Sigmoid colon (tissue), 7 donors: Measurements from ENCODE around the gene COMMD3. TPM values are rescaled to one million over a fixed set of nuclear protein-coding genes. Genes with fewer than 3 reads are reported as not detected.

Experiments
- DNase-seq: peaks from one replicate; pipeline ENCODE4 v3.0.0-alpha.2; 2019
- H3K27ac ChIP-seq, 4 donors: fragments of 200-600 bp; sonication (generic); one replicate each; pipeline ENCODE4 v1.5.1; 2016 to 2019; ENCODE audit warnings: mild to moderate bottlenecking in 1 of 4
- H3K27me3 ChIP-seq, 3 donors: fragments of 200-600 bp; sonication (generic); one replicate each; pipeline ENCODE4 v1.5.1; 2019; ENCODE audit warnings: mild to moderate bottlenecking in 1 of 3
- H3K36me3 ChIP-seq, 4 donors: fragments of 200-600 bp; sonication (generic); one replicate each; pipeline ENCODE4 v1.5.1; 2016 to 2019
- H3K4me1 ChIP-seq, 4 donors: fragments of 200-600 bp; sonication (generic); one replicate each; pipeline ENCODE4 v1.5.1; 2017 to 2019
- H3K4me3 ChIP-seq, 4 donors: fragments of 200-600 bp; sonication (generic); one replicate each; pipeline ENCODE4 v1.5.1; 2017 to 2019; ENCODE audit warnings: mild to moderate bottlenecking in 2 of 4, moderate library complexity in 1 of 4
- H3K9me3 ChIP-seq, 4 donors: fragments of 200-600 bp in 3 of 4; sonication (generic) in 3 of 4; one replicate each; pipeline versions ENCODE4 v1.5.1 to v1.6.1; 2013 to 2019
- EP300 ChIP-seq, 4 donors: sonication (generic); formaldehyde crosslinking; IDR thresholded peaks; one replicate each; pipeline ENCODE4 v1.6.1; 2017; ENCODE audit warnings: antibody characterized with exemption in 4 of 4
- POLR2A ChIP-seq, 2 donors: fragments of 450-650 bp; IDR thresholded peaks; one replicate each; pipeline ENCODE4 v1.6.1; 2016; ENCODE audit warnings: antibody characterized with exemption in 2 of 2, mild to moderate bottlenecking in 2 of 2, moderate library complexity in 2 of 2
- POLR2AphosphoS5 ChIP-seq, 4 donors: sonication (generic); formaldehyde crosslinking; IDR thresholded peaks; one replicate each; pipeline ENCODE4 v1.6.1; 2017; ENCODE audit warnings: antibody characterized with exemption in 4 of 4
- WGBS, 2 donors: extraction: QIAGEN DNeasy Blood & Tissue Kit; methylation state at CpG; one replicate each; pipeline ENCODE4 v1.1.7; 2013; 5-methylcytosine and 5-hydroxymethylcytosine counted together
- intact Hi-C: fragments of 100-400 bp; cut with DNase I; formaldehyde crosslinking; loops from one replicate; pipeline ENCODE4 v1.15.1; 2023
- polyA plus RNA-seq, 3 donors: library from polyadenylated mRNA; stranded (reverse); fragments of 200-250 nt; gene quantifications; one replicate each; pipeline ENCODE4 v1.2.3, GENCODE V29; 2013
- total RNA-seq, 4 donors: library from RNA; depleted of rRNA; stranded (reverse); fragments of >200 nt; gene quantifications; one replicate each; pipeline ENCODE4 v1.1.0, GENCODE V29; 2016
- TF ChIP-seq, protein P1 (sequence below), 4 experiments: fragments of 450-650 bp in 3 of 4; fragments of 200-600 bp in 1 of 4; IDR thresholded peaks; one replicate each; pipeline ENCODE4 v1.5.1; 2016 to 2019; ENCODE audit warnings: antibody characterized with exemption in 4 of 4, mild to moderate bottlenecking in 3 of 4, moderate library complexity in 2 of 4
- donor health status: healthy with polysubstance abuse.
- donor health status: Bipolar disorder and iron deficiency.
- donor health status: healthy.

COMMD3 gene
- total and polyA plus RNA-seq, 7 donors = 42.3 to 80.1 (median 57.8) TPM

DNA sequence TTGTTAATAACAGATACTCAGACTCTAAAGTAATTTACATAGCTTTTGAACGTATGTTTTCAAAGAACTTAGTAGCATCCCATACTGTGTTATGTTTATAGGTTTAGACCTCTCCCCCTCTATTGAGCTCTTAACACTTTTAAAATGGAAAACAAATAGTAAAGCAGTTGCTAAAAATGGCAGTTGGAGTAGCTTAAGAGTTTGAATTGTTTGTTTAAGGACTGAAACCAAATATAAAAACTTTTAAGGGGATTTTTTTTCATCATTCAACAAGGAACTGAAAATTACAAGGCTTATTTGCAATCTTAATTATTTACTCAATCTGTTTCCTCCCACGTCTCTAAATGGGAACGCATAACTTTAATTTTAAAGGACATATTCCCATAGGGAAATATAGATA is 27.5 kb downstream of the COMMD3 start:
- intact Hi-C loops = loop anchor here (5.0 to 10.0 kb wide), 6 partner anchors 211 to 816 kb away; partner anchors contain the start of genes DNAJC1, MSRB2, PIP4K2A and SKIDA1
- H3K27me3 ChIP-seq = peaks cover 50 to 84% (median 53%) of the 10 kb centered on the region in 3 donors
- 11 to 32% methylated on average over 3 of the region's 3 CpGs for whole genome bisulfite sequencing, 2 donors

DNA sequence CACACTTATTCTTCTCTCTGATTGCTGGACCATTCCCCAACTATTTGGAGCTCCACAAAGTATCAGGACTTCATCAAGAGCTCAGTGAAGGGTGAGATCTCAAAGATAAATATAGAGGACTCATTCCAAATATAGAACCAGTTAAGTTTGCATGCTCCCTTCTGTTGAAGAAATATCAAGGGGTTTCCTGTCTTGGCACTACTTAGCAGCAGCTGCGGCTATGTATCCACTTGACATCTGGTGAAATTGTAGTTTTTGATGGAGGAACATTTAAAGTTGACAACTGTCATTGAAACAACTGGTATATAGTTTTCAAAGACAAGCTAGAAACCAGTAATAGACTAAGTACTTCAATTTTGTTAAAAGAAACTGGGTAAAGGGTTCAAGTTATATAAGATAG is 28.1 kb downstream of the COMMD3 start:
- Histone ChIP-seq H3K4me1 (peaks cover 0 to 25% (median 18%) of the 10 kb centered on the region in 4 donors), H3K9me3 (no peaks in the 10 kb centered on the region), H3K4me3 (no peak overlapping the region), H3K27ac (no peak overlapping the region), H3K36me3 (no peaks in the 10 kb centered on the region), H3K27me3 (peaks cover 48 to 79% (median 49%) of the 10 kb centered on the region in 3 donors)
- TF ChIP-seq POLR2AphosphoS5 (IDR thresholded peaks at IDR 0.05) (no peak), POLR2A (IDR thresholded peaks at IDR 0.05) (no peak), EP300 (IDR thresholded peaks at IDR 0.05) (no peak)
- TF ChIP-seq, protein P1, sequence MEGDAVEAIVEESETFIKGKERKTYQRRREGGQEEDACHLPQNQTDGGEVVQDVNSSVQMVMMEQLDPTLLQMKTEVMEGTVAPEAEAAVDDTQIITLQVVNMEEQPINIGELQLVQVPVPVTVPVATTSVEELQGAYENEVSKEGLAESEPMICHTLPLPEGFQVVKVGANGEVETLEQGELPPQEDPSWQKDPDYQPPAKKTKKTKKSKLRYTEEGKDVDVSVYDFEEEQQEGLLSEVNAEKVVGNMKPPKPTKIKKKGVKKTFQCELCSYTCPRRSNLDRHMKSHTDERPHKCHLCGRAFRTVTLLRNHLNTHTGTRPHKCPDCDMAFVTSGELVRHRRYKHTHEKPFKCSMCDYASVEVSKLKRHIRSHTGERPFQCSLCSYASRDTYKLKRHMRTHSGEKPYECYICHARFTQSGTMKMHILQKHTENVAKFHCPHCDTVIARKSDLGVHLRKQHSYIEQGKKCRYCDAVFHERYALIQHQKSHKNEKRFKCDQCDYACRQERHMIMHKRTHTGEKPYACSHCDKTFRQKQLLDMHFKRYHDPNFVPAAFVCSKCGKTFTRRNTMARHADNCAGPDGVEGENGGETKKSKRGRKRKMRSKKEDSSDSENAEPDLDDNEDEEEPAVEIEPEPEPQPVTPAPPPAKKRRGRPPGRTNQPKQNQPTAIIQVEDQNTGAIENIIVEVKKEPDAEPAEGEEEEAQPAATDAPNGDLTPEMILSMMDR (IDR thresholded peaks at IDR 0.05) = no peak
- DNase-seq = no peak
- intact Hi-C loops = loop anchor here (5.0 to 10.0 kb wide), 6 partner anchors 211 to 817 kb away; partner anchors contain the start of genes DNAJC1, MSRB2, PIP4K2A and SKIDA1
- WGBS, 2 donors = 6 to 23% methylated on average over 1 of the region's 1 CpG

More for the DNA sequence above, 27.5 kb downstream of the COMMD3 start:
- Histone ChIP-seq H3K4me1 (peaks cover 0 to 25% (median 18%) of the 10 kb centered on the region in 4 donors), H3K36me3 (no peaks in the 10 kb centered on the region), H3K27ac (no peak overlapping the region), H3K4me3 (no peak overlapping the region), H3K9me3 (no peaks in the 10 kb centered on the region)
- DNase-seq = no peak
- TF ChIP-seq, protein P1 (IDR thresholded peaks at IDR 0.05) = no peak
- TF ChIP-seq EP300 (IDR thresholded peaks at IDR 0.05) (no peak), POLR2A (IDR thresholded peaks at IDR 0.05) (no peak), POLR2AphosphoS5 (IDR thresholded peaks at IDR 0.05) (peak in 2 of 4 donors; percentile 6)

DNA sequence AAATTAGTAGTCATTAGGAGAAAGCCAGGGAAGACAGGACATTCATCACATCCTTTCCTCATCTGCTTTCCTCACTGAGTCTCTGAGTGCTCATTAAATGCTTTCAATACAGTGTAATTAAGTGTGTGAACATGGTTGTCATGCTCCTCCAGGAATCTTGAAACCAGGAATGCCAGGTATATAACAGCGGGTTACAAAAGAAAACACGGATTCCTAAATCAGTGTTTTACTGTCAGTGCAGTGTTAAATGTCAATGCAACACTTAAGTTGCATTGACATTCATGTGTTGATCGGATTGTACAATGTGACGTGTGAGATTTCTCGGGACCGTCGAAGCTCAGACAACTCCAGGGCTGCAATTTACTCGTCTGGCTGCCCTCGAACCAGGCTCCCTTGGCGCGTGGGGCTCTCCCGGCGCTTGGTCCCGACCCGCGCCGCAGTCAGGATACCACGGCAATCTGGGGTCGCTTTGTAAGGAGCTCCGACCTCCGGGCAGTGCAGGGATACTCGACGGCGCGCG is 28.7 kb downstream of the COMMD3 start:
- intact Hi-C loops = loop anchor here (5.0 to 10.0 kb wide), 6 partner anchors 210 to 818 kb away; partner anchors contain the start of genes DNAJC1, MSRB2, PIP4K2A and SKIDA1

DNA sequence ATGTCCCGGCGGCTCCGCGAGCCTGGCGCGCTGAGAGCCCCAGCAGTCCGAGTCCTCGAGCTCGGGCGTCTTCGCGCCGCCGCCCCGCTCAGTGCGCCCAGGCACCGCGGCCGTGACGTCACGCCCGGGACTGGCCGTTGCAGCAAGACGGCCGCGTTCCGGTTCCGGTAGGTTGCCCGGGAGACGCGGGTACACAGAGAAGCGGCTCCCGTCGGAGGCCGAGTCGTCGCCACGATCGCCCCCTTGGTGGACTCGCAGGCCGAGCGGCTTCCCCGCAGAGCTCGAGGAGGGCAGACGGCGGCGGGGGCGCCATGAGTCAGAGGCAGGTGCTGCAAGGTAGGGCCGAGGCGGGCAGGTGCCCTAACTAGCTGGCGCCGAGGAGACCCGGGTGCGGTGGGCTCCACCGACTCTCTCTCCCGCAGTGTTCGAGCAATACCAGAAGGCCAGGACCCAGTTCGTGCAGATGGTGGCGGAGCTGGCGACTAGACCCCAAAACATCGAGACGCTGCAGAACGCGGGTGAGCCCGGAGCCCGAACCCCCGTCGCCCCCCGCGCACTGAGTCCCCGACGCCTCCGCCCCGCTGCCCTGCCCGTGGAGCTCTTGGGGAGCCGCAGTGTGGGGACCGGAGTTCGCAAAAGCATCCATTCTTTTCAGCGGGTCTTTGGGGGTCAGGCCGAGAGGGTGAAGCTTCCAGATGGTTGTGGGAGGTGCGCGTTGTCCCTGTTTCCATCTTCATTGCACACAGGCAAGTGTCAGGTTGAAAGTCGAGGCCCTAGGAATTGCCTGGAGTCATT is 29.3 kb downstream of the COMMD3 start, which contains the start of gene SPAG6:
Gene SPAG6, plus strand, starts transcription at position 196 of the 795 bp plus-strand sequence. Its CDS starts 116 bp downstream, at position 312.
- WGBS, 2 donors = 7 to 11% methylated on average over 83 of the region's 83 CpGs
- H3K4me3 ChIP-seq = peak within 1 kb of the TSS in 2 of 4 donors; percentile 18 to 27
- DNase-seq = peak; percentile 72
- H3K36me3 ChIP-seq = no peaks in the 10 kb centered on the region
- H3K4me1 ChIP-seq = peaks cover 0 to 18% (median 12%) of the 10 kb centered on the region in 4 donors
- H3K27ac ChIP-seq = no peak within 1 kb of the TSS
- no peaks in the 10 kb centered on the region for H3K9me3 ChIP-seq
- peaks cover 45 to 71% (median 46%) of the 10 kb centered on the region in 3 donors for H3K27me3 ChIP-seq
- TF ChIP-seq, protein P1 (IDR thresholded peaks at IDR 0.05) = no peak
- TF ChIP-seq EP300 (IDR thresholded peaks at IDR 0.05) = no peak
- no peak for TF ChIP-seq POLR2AphosphoS5 (IDR thresholded peaks at IDR 0.05)
- TF ChIP-seq POLR2A (IDR thresholded peaks at IDR 0.05) = no peak
- intact Hi-C loops = loop anchor here (10.0 kb wide), 2 partner anchors 209 to 639 kb away; no protein-coding TSS in a partner anchor

More for the DNA sequence above, 28.7 kb downstream of the COMMD3 start:
- TF ChIP-seq EP300 (IDR thresholded peaks at IDR 0.05) (no peak), POLR2A (IDR thresholded peaks at IDR 0.05) (no peak), POLR2AphosphoS5 (IDR thresholded peaks at IDR 0.05) (no peak)
- TF ChIP-seq, protein P1 (IDR thresholded peaks at IDR 0.05) = no peak
- Histone ChIP-seq H3K27ac (no peak overlapping the region), H3K4me1 (peaks cover 0 to 20% (median 14%) of the 10 kb centered on the region in 4 donors), H3K36me3 (no peaks in the 10 kb centered on the region), H3K9me3 (no peaks in the 10 kb centered on the region), H3K27me3 (peaks cover 45 to 73% (median 46%) of the 10 kb centered on the region in 3 donors), H3K4me3 (peak overlapping the region in 2 of 4 donors; percentile 18 to 27)
- no peak for DNase-seq
- WGBS, 2 donors = 10 to 21% methylated on average over 26 of the region's 26 CpGs
